Breast epithelium (tissue), 3 donors: ENCODE data around the gene IGF1R.

Experiments
- CTCF ChIP-seq, 3 donors: fragments of 450-650 bp; IDR thresholded peaks; one replicate each; pipeline ENCODE4 v1.5.1; 2016 to 2017; ENCODE audit warnings: antibody characterized with exemption in 3 of 3, mild to moderate bottlenecking in 3 of 3, moderate library complexity in 3 of 3
- POLR2AphosphoS5 ChIP-seq, 3 donors: sonication (generic); formaldehyde crosslinking; IDR thresholded peaks; one replicate each; pipeline ENCODE4 v1.6.1; 2017; ENCODE audit warnings: antibody characterized with exemption in 3 of 3

DNA sequence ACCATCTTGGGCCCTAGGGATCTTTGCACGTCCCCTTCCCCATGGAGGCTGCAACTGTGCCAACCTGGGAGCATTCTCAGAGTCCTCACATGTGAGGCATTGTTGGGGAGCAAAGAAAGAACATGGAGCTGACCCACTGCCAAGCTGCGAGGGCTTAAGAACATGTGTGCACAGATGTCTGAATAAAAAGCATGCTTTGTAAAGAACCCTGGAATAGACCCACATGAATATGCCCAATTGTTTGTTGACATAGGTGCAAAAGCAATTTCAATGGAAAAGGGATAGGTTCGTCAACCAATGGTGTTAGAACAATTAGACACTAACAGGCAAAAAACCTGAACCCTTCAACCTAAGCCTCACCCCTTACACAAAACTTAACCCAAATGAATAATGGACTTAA is 349.9 kb downstream of the IGF1R start:
- TF ChIP-seq CTCF (IDR thresholded peaks at IDR 0.05) (no peak), POLR2AphosphoS5 (IDR thresholded peaks at IDR 0.05) (no peak)
